H9 (cell line): ENCODE results near the gene PFDN2. TPM values are rescaled to one million over a fixed set of nuclear protein-coding genes. Genes with fewer than 3 reads are reported as not detected.

Source experiments
- DNase-seq: peaks from one replicate; pipeline ENCODE4 v3.0.0-alpha.2; 2017
- H2AFZ ChIP-seq: one replicate; pipeline ENCODE4 v1.6.1; 2013; ENCODE audit warnings: mild to moderate bottlenecking, low read length, control low read depth, moderate library complexity
- H2AK5ac ChIP-seq: 2 replicates; pipeline ENCODE4 v1.6.1; 2013; ENCODE audit warnings: low read length, control low read depth, mixed read lengths; ENCODE audit not compliant: insufficient read length
- H2BK120ac ChIP-seq: one replicate; pipeline ENCODE4 v1.6.1; 2013; ENCODE audit warnings: low read depth, mild to moderate bottlenecking, low read length, control low read depth, inconsistent platforms; ENCODE audit not compliant: poor library complexity, severe bottlenecking
- H2BK12ac ChIP-seq: 2 replicates; pipeline ENCODE4 v1.6.1; 2013; ENCODE audit warnings: low read length, control low read depth, mixed read lengths, low read depth; ENCODE audit not compliant: insufficient read length
- H2BK15ac ChIP-seq: 2 replicates; pipeline ENCODE4 v1.6.1; 2013; ENCODE audit warnings: low read depth, low read length, control low read depth
- H2BK20ac ChIP-seq: one replicate; pipeline ENCODE4 v1.6.1; 2013; ENCODE audit warnings: low read depth, mild to moderate bottlenecking, low read length, control low read depth, inconsistent platforms; ENCODE audit not compliant: poor library complexity, severe bottlenecking
- H2BK5ac ChIP-seq: 2 replicates; pipeline ENCODE4 v1.6.1; 2013; ENCODE audit warnings: low read length, control low read depth, mixed read lengths; ENCODE audit not compliant: insufficient read length
- H3K14ac ChIP-seq: 2 replicates; pipeline ENCODE4 v1.6.1; 2013; ENCODE audit warnings: low read length, control low read depth; ENCODE audit not compliant: insufficient read depth
- H3K18ac ChIP-seq: 2 replicates; pipeline ENCODE4 v1.6.1; 2013; ENCODE audit warnings: low read depth, mild to moderate bottlenecking, mixed read lengths, low read length, control low read depth; ENCODE audit not compliant: insufficient read length
- H3K23ac ChIP-seq: 2 replicates; pipeline ENCODE4 v1.6.1; 2013; ENCODE audit warnings: low read length, control low read depth, mixed read lengths, low read depth; ENCODE audit not compliant: insufficient read length
- H3K23me2 ChIP-seq: 2 replicates; pipeline ENCODE4 v1.6.1; 2013; ENCODE audit warnings: low read depth, mild to moderate bottlenecking, mixed read lengths, low read length, control low read depth; ENCODE audit not compliant: insufficient read length, poor library complexity, severe bottlenecking
- H3K27ac ChIP-seq: 2 replicates; pipeline ENCODE4 v1.5.1; 2013; ENCODE audit warnings: low read length, control low read depth, mixed read lengths, low read depth; ENCODE audit not compliant: insufficient read length
- H3K27me3 ChIP-seq: 2 replicates; pipeline ENCODE4 v1.6.1; 2013; ENCODE audit warnings: low read length, control low read depth, inconsistent platforms; ENCODE audit not compliant: insufficient read depth
- H3K4ac ChIP-seq: 2 replicates; pipeline ENCODE4 v1.6.1; 2013; ENCODE audit warnings: low read depth, mild to moderate bottlenecking, control low read depth, inconsistent platforms, low read length, moderate library complexity
- H3K4me1 ChIP-seq: 2 replicates; pipeline ENCODE4 v1.6.1; 2013; ENCODE audit warnings: low read length, control low read depth, inconsistent platforms; ENCODE audit not compliant: insufficient read depth
- H3K4me2 ChIP-seq: 2 replicates; pipeline ENCODE4 v1.6.1; 2013; ENCODE audit warnings: low read length, control low read depth, mixed read lengths; ENCODE audit not compliant: insufficient read length, insufficient read depth
- H3K56ac ChIP-seq: 2 replicates; pipeline ENCODE4 v1.6.1; 2013; ENCODE audit warnings: low read depth, mild to moderate bottlenecking, mixed read lengths, low read length, control low read depth; ENCODE audit not compliant: insufficient read length
- H3K79me1 ChIP-seq: 2 replicates; pipeline ENCODE4 v1.6.1; 2013; ENCODE audit warnings: low read depth, mild to moderate bottlenecking, moderate library complexity, low read length, control low read depth, inconsistent platforms; ENCODE audit not compliant: insufficient read depth, poor library complexity, severe bottlenecking
- H3K79me2 ChIP-seq: 2 replicates; pipeline ENCODE4 v1.6.1; 2013; ENCODE audit warnings: low read length, control low read depth, inconsistent platforms; ENCODE audit not compliant: insufficient read depth
- H3K9ac ChIP-seq: 2 replicates; pipeline ENCODE4 v1.6.1; 2013; ENCODE audit warnings: low read length, control low read depth, mixed read lengths; ENCODE audit not compliant: insufficient read length; ENCODE audit errors: extremely low read depth
- H3K9me3 ChIP-seq: one replicate; pipeline ENCODE4 v1.6.1; 2013; ENCODE audit warnings: low read depth, low read length, inconsistent platforms; ENCODE audit not compliant: control insufficient read depth
- H3T11ph ChIP-seq: one replicate; pipeline ENCODE4 v1.6.1; 2013; ENCODE audit warnings: mild to moderate bottlenecking, low read length, control low read depth, inconsistent platforms
- H4K20me1 ChIP-seq: one replicate; pipeline ENCODE4 v1.6.1; 2013; ENCODE audit not compliant: control insufficient read depth, insufficient read length, insufficient read depth
- H4K5ac ChIP-seq: 2 replicates; pipeline ENCODE4 v1.6.1; 2013; ENCODE audit warnings: low read depth, mild to moderate bottlenecking, mixed read lengths, low read length, control low read depth; ENCODE audit not compliant: insufficient read length
- H4K8ac ChIP-seq: replicated peaks from 2 replicates; pipeline ENCODE4 v1.6.1; 2013; ENCODE audit warnings: low read length, control low read depth, mixed read lengths, low read depth; ENCODE audit not compliant: insufficient read length
- H4K91ac ChIP-seq: 2 replicates; pipeline ENCODE4 v1.6.1; 2013; ENCODE audit warnings: low read depth, mild to moderate bottlenecking, moderate library complexity, mixed read lengths, low read length, control low read depth; ENCODE audit not compliant: insufficient read length
- H3K27ac Mint-ChIP-seq, 3 experiments: 2 replicates in 2 of 3; 3 replicates in 1 of 3; pipeline ENCODE4 v1.8.0; 2020 to 2021; ENCODE audit warnings: mixed read lengths in 3 of 3, mild to moderate bottlenecking in 1 of 3, moderate library complexity in 1 of 3
- H3K27me3 Mint-ChIP-seq: 2 replicates; pipeline ENCODE4 v1.8.0; 2021; ENCODE audit warnings: low read depth, mild to moderate bottlenecking, moderate library complexity, mixed read lengths
- H3K36me3 Mint-ChIP-seq, 3 experiments: 2 replicates in 2 of 3; 3 replicates in 1 of 3; pipeline ENCODE4 v1.8.0; 2020 to 2021; ENCODE audit warnings: low read depth in 3 of 3, mixed read lengths in 3 of 3; ENCODE audit not compliant: insufficient read depth in 1 of 3
- H3K4me1 Mint-ChIP-seq, 2 experiments: 2 replicates each; pipeline ENCODE4 v1.8.0; 2020; ENCODE audit warnings: mixed read lengths in 2 of 2
- H3K4me3 Mint-ChIP-seq, 2 experiments: 2 replicates in 1 of 2; 3 replicates in 1 of 2; pipeline ENCODE4 v1.8.0; 2020 to 2021; ENCODE audit warnings: mild to moderate bottlenecking in 2 of 2, mixed read lengths in 2 of 2, moderate library complexity in 1 of 2
- H3K9me3 Mint-ChIP-seq, 2 experiments: 2 replicates in 1 of 2; 3 replicates in 1 of 2; pipeline ENCODE4 v1.8.0; 2020; ENCODE audit warnings: mild to moderate bottlenecking in 2 of 2, mixed read lengths in 2 of 2, moderate library complexity in 1 of 2
- WGBS: extraction: QIAGEN DNeasy Blood & Tissue Kit; methylation state at CpG from one replicate; pipeline ENCODE4 v1.1.7; 2013; ENCODE audit warnings: missing lambda C conversion rate, low lambda C conversion rate, mixed read lengths; ENCODE audit not compliant: insufficient read length; ENCODE audit errors: extremely low coverage; 5-methylcytosine and 5-hydroxymethylcytosine counted together
- total RNA-seq: library from RNA; stranded (reverse); gene quantifications from 2 replicates; pipeline ENCODE4 v1.2.1, GENCODE V29; 2021
- TF ChIP-seq, protein P1 (sequence below): fragments of 200-600 bp; sonication (generic); conservative IDR thresholded peaks from 3 replicates; pipeline ENCODE4 v1.8.0; 2021; ENCODE audit warnings: antibody characterized with exemption, mild to moderate bottlenecking

PFDN2 gene
- total RNA-seq, 1 experiment from 2014 or later = 71.8 TPM

DNA sequence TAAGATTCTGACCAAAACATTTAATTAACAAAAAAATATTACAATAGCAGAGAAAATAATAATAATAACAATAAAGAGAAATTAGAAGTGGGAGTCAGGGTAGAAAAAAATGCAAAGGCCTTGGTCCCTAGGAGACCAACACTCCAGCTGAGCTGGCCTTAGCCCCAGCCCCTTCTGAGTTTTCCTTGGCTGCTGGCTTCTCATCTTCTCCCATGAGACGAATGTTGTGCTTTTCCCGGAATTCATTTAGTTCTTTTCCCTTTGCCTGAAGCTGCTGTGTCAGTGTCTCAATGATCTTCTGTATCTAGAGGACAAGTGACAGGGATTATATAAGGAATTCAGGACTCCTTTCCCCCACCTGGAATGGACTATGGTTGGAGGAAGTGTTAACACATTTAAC is 17.3 kb downstream of the PFDN2 start:
- Histone ChIP-seq H3K23me2 (peaks cover 10% of the 10 kb centered on the region), H3K18ac (no peak overlapping the region), H3K9me3 (no peaks in the 10 kb centered on the region), H3K23ac (no peak overlapping the region), H2BK120ac (no peak overlapping the region), H3K9ac (no peak overlapping the region), H2BK12ac (no peak overlapping the region), H4K5ac (no peak overlapping the region), H2AK5ac (no peak overlapping the region), H3K14ac (no peak overlapping the region), H3K4me1 (no peaks in the 10 kb centered on the region), H2BK15ac (no peak overlapping the region), H2AFZ (no peak overlapping the region), H3K27ac (no peak overlapping the region), H3K56ac (no peak overlapping the region), H3K4me2 (no peak overlapping the region), H3K79me2 (no peaks in the 10 kb centered on the region), H4K8ac (no peak overlapping the region), H3T11ph (no peak overlapping the region), H2BK20ac (no peak overlapping the region), H3K4ac (no peak overlapping the region), H3K79me1 (no peaks in the 10 kb centered on the region), H2BK5ac (no peak overlapping the region), H3K27me3 (no peaks in the 10 kb centered on the region), H4K20me1 (no peaks in the 10 kb centered on the region), H4K91ac (no peak overlapping the region)
- H3K4me1 Mint-ChIP-seq = peaks cover 8 to 9% of the 10 kb centered on the region in 2 experiments
- no CpG with 5 or more reads among the region's 2 CpGs for WGBS
- H3K9me3 Mint-ChIP-seq = no peaks in the 10 kb centered on the region; a peak in 1 of 5 replicates
- TF ChIP-seq, protein P1, sequence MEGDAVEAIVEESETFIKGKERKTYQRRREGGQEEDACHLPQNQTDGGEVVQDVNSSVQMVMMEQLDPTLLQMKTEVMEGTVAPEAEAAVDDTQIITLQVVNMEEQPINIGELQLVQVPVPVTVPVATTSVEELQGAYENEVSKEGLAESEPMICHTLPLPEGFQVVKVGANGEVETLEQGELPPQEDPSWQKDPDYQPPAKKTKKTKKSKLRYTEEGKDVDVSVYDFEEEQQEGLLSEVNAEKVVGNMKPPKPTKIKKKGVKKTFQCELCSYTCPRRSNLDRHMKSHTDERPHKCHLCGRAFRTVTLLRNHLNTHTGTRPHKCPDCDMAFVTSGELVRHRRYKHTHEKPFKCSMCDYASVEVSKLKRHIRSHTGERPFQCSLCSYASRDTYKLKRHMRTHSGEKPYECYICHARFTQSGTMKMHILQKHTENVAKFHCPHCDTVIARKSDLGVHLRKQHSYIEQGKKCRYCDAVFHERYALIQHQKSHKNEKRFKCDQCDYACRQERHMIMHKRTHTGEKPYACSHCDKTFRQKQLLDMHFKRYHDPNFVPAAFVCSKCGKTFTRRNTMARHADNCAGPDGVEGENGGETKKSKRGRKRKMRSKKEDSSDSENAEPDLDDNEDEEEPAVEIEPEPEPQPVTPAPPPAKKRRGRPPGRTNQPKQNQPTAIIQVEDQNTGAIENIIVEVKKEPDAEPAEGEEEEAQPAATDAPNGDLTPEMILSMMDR = no peak
- no peak overlapping the region for H3K4me3 Mint-ChIP-seq
- H3K36me3 Mint-ChIP-seq = peaks cover 7 to 28% (median 23%) of the 10 kb centered on the region in 3 experiments
- H3K27ac Mint-ChIP-seq = no peak overlapping the region; a peak in 1 of 7 replicates
- no peak for DNase-seq
- H3K27me3 Mint-ChIP-seq = peaks cover 4% of the 10 kb centered on the region; the same call in 1 of the 2 replicates
